Measurements from ENCODE around the gene EBLN2.
"Not testable (repeated sequence)": the region's sequence is repeated elsewhere in the genome, so short reads cannot be mapped to it uniquely, and the experiment has no call there.

Gene EBLN2

DNA sequence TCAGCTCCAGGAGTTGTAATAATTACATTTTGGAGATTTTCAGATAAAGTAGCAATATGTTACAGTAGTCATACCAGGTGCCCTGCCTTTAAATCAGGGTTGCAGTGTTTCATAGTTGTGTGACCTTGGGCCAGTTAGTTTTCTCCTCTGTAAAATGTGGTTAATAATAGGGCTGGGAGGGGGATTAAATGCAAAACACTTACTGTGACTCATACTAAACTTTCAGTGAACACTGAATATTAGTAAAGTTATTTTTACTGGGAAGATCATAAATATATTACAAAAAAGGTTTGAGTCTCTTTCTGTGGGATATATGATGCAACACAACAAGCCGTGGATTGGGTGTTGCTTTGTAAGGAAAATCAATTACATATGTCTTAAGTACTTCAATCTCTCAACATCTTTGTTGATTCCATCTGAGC is 1.1 kb upstream of the EBLN2 start:
- Histone ChIP-seq H3K79me2 (ENCODE audit: insufficient read depth, low read length) (peaks cover 27% of the 10 kb centered on the region), H3K36me3 (ENCODE audit: insufficient read depth, low read length) (peaks cover 60% of the 10 kb centered on the region), H3K27ac (ENCODE audit: low read depth, low read length, poor library complexity, severe bottlenecking) (no peak overlapping the region), H3K9me3 (ENCODE audit: low read length) (no peaks in the 10 kb centered on the region), H3K9ac (ENCODE audit: low read length) (no peak overlapping the region), H3K9me2 (ENCODE audit: low read depth, low read length) (no peaks in the 10 kb centered on the region), H4K20me1 (ENCODE audit: insufficient read depth, low read length) (no peaks in the 10 kb centered on the region), H3K4me2 (ENCODE audit: low read length) (no peak overlapping the region), H3F3A (ENCODE audit: insufficient read depth, low read length) (peaks cover 2% of the 10 kb centered on the region; the same call in 1 of the 2 replicates), H3K4me3 (ENCODE audit: low read depth, low read length, poor library complexity, severe bottlenecking) (no peak overlapping the region), H2AFZ (ENCODE audit: low read length) (no peak overlapping the region), H3K4me1 (ENCODE audit: insufficient read depth, low read length, severe bottlenecking) (peaks cover 8% of the 10 kb centered on the region), H3K27me3 (ENCODE audit: insufficient read depth, low read length) (no peaks in the 10 kb centered on the region)
- TF ChIP-seq, protein P1, sequence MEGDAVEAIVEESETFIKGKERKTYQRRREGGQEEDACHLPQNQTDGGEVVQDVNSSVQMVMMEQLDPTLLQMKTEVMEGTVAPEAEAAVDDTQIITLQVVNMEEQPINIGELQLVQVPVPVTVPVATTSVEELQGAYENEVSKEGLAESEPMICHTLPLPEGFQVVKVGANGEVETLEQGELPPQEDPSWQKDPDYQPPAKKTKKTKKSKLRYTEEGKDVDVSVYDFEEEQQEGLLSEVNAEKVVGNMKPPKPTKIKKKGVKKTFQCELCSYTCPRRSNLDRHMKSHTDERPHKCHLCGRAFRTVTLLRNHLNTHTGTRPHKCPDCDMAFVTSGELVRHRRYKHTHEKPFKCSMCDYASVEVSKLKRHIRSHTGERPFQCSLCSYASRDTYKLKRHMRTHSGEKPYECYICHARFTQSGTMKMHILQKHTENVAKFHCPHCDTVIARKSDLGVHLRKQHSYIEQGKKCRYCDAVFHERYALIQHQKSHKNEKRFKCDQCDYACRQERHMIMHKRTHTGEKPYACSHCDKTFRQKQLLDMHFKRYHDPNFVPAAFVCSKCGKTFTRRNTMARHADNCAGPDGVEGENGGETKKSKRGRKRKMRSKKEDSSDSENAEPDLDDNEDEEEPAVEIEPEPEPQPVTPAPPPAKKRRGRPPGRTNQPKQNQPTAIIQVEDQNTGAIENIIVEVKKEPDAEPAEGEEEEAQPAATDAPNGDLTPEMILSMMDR (IDR thresholded peaks at IDR 0.05; ENCODE audit: low read length), result no peak
- no peak for TF ChIP-seq EZH2 (IDR thresholded peaks at IDR 0.05; ENCODE audit: borderline replicate concordance, low read length)

GRCh38 chr3:73066243-73066642 is 4.8 kb downstream of the EBLN2 start:
- H3K79me2 ChIP-seq (ENCODE audit: insufficient read depth, low read length); H3K9me3 ChIP-seq (ENCODE audit: low read length); H3F3A ChIP-seq (ENCODE audit: insufficient read depth, low read length); H3K9ac ChIP-seq (ENCODE audit: low read length); H2AFZ ChIP-seq (ENCODE audit: low read length); H3K27ac ChIP-seq (ENCODE audit: low read depth, low read length, poor library complexity, severe bottlenecking); H4K20me1 ChIP-seq (ENCODE audit: insufficient read depth, low read length); H3K4me1 ChIP-seq (ENCODE audit: insufficient read depth, low read length, severe bottlenecking); H3K4me2 ChIP-seq (ENCODE audit: low read length); H3K4me3 ChIP-seq (ENCODE audit: low read depth, low read length, poor library complexity, severe bottlenecking); H3K9me2 ChIP-seq (ENCODE audit: low read depth, low read length); H3K27me3 ChIP-seq (ENCODE audit: insufficient read depth, low read length): not testable (repeated sequence)
- H3K36me3 ChIP-seq (ENCODE audit: insufficient read depth, low read length), result peaks cover 57% of the 10 kb centered on the region

DNA sequence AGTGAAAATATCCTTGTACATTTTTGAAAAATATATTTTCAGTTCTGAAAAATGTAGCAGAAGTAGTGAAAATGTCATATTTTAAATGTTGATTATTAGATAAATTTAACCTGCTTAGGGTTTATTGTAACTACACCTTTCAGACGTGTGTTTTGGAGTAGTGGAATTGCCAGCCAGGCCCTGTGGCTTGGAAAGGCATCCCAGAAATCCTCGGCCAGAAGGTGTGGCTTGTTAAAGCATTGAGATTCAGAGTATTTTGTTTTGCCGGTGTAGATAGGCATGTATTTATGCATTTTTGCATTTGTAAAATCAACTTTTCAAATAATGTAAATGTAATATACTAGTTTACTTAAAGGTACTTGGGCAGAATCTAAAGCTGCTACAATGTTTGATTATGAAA is 7.0 kb downstream of the EBLN2 start:
- no peaks in the 10 kb centered on the region for H3K4me1 ChIP-seq (ENCODE audit: insufficient read depth, low read length, severe bottlenecking)
- peaks cover 36% of the 10 kb centered on the region for H3K36me3 ChIP-seq (ENCODE audit: insufficient read depth, low read length)
- no peak overlapping the region for H2AFZ ChIP-seq (ENCODE audit: low read length)
- H3K4me3 ChIP-seq (ENCODE audit: low read depth, low read length, poor library complexity, severe bottlenecking), result no peak overlapping the region
- no peaks in the 10 kb centered on the region for H3K9me3 ChIP-seq (ENCODE audit: low read length)
- no peak overlapping the region for H3K9ac ChIP-seq (ENCODE audit: low read length)
- H3K27me3 ChIP-seq (ENCODE audit: insufficient read depth, low read length), result no peaks in the 10 kb centered on the region
- H3K4me2 ChIP-seq (ENCODE audit: low read length), result no peak overlapping the region
- H3K27ac ChIP-seq (ENCODE audit: low read depth, low read length, poor library complexity, severe bottlenecking), result no peak overlapping the region
- H4K20me1 ChIP-seq (ENCODE audit: insufficient read depth, low read length), result no peaks in the 10 kb centered on the region
- no peaks in the 10 kb centered on the region for H3F3A ChIP-seq (ENCODE audit: insufficient read depth, low read length)
- no peaks in the 10 kb centered on the region for H3K9me2 ChIP-seq (ENCODE audit: low read depth, low read length)
- no peaks in the 10 kb centered on the region for H3K79me2 ChIP-seq (ENCODE audit: insufficient read depth, low read length)
- TF ChIP-seq, protein P1 (IDR thresholded peaks at IDR 0.05; ENCODE audit: low read length), result no peak
- TF ChIP-seq EZH2 (IDR thresholded peaks at IDR 0.05; ENCODE audit: borderline replicate concordance, low read length), result no peak

DNA sequence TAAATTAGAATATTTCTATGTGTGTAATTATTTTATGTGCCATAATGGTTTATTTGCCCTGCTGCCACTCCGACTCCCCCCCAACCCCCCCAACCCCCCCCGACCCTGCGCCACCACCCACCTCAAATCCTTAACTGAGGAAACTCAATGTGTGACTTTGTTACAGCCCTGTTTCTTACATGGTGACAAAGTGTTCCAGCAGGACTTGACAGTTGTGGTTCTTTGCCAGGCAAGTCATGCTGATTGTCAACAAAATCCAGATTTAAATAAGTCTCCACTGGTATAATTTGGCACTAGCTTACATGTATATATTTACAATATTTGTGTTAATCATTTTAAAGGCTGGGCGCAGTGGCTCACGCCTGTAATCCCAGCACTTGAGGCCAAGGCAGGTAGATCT is 7.7 kb downstream of the EBLN2 start:
- H4K20me1 ChIP-seq (ENCODE audit: insufficient read depth, low read length), result no peaks in the 10 kb centered on the region
- H3F3A ChIP-seq (ENCODE audit: insufficient read depth, low read length), result no peaks in the 10 kb centered on the region
- H3K4me1 ChIP-seq (ENCODE audit: insufficient read depth, low read length, severe bottlenecking), result no peaks in the 10 kb centered on the region
- TF ChIP-seq, protein P1 (IDR thresholded peaks at IDR 0.05; ENCODE audit: low read length), result no peak
- TF ChIP-seq EZH2 (IDR thresholded peaks at IDR 0.05; ENCODE audit: borderline replicate concordance, low read length), result no peak
- no peaks in the 10 kb centered on the region for H3K9me2 ChIP-seq (ENCODE audit: low read depth, low read length)
- H3K27ac ChIP-seq (ENCODE audit: low read depth, low read length, poor library complexity, severe bottlenecking), result no peak overlapping the region
- H3K79me2 ChIP-seq (ENCODE audit: insufficient read depth, low read length), result no peaks in the 10 kb centered on the region
- H3K9me3 ChIP-seq (ENCODE audit: low read length), result no peaks in the 10 kb centered on the region
- H3K9ac ChIP-seq (ENCODE audit: low read length), result no peak overlapping the region
- H3K4me3 ChIP-seq (ENCODE audit: low read depth, low read length, poor library complexity, severe bottlenecking), result no peak overlapping the region
- H2AFZ ChIP-seq (ENCODE audit: low read length), result no peak overlapping the region
- H3K27me3 ChIP-seq (ENCODE audit: insufficient read depth, low read length), result no peaks in the 10 kb centered on the region
- no peak overlapping the region for H3K4me2 ChIP-seq (ENCODE audit: low read length)
- H3K36me3 ChIP-seq (ENCODE audit: insufficient read depth, low read length), result peaks cover 30% of the 10 kb centered on the region

Data from OCI-LY1 (cell line).